Left renal pelvis (tissue), 4 donors: Measurements from ENCODE around the gene TNFSF8. TPM values are rescaled to one million over a fixed set of nuclear protein-coding genes. Genes with fewer than 3 reads are reported as not detected.

ENCODE experiments used
- DNase-seq, 4 donors: peaks; one replicate each; pipeline ENCODE4 v3.0.0-alpha.2; 2013; ENCODE audit warnings: low read depth in 4 of 4, low spot score in 3 of 4
- polyA plus RNA-seq, 4 donors: library from polyadenylated mRNA; unstranded; fragments of 120-200 nt; gene quantifications; one replicate each; pipeline ENCODE4 v1.2.1, GENCODE V29; 2013; ENCODE audit not compliant: insufficient read length in 4 of 4

The TNFSF8 gene
- polyA plus RNA-seq, 4 donors, result 0.41 to 1.1 (median 0.69) TPM

- DNase-seq, result no peak
Measured at GRCh38 chr9:114937516-114937915, 7.1 kb upstream of the TNFSF8 start.

DNA sequence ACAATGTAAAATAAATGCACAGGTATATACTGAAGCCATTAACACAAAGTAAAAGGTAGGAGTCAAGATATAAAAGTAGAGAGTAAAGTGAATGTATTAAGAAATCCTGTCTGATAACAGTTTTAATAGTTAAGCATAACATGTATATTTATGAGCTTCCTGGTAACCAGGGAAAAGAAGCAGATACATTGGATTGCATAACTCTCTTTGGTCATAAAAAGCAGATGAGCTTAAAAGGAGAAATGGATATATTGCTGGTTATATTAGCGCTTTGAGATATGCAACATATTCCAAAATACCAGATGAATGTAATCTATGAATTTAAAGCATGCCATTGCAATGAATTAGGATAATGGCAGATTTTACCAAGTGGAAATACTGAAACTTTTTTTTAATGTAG lies 6.2 kb upstream of the TNFSF8 start:
- no peak for DNase-seq

DNA sequence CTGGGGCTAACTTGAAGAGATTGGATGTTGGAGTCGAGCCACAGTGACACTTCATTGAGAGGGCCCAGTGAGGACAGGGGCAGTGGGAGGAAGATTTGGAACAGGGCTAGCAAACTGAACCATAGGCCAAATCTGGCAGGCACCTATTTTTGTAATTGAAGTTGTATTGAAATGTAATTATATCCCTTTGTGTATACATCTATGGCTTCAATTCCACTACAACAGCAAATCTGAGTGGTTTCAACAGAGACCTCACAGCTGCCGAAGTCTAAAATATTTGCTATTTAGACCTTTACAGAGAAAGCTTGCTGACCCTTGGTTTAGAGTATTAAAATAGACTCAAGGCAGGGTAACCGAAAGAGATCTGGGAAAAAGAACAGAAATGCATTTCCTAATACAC lies 4.7 kb upstream of the TNFSF8 start:
- no peak for DNase-seq

DNA sequence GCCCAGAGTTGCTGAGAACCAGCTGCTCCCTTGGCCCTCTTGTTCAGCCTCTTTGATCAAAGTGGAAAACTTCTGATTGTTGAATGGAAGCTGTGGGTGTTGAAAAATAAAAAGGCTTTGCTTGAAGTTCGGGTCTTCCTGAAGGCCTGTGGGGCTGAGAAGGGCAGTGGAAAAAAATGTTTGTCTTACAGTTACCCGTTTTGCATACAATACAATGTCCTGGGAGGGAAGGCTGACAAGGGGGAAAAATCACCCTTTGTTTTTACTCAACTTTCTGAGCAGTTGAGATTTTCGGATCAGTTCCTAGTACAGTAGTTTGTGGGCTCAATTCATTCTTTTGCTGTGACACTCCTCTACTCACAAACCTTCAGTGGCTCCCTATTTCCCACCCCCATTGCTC lies 2.1 kb upstream of the TNFSF8 start:
- no peak for DNase-seq

DNA sequence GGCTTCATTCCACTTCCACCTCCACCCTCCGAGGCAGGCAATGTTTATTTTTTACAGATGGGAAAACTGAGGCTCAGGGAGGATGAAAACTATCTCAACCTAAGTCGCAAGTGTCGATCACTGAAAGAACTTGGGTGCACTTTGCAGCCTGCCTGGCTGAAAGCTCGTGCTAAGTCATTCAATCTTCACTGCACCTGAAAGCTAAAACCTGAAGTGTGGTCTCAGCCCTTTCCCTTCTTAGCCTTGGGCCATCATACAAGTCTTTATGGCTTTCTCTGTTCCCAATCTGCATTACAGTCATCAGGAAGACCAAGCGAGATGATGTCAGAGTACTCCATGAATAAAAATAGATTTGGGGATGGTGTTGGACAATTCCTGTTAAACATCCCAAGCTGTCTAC lies 1.0 kb upstream of the TNFSF8 start:
- no peak for DNase-seq

GRCh38 chr9:114929201-114929600 lies 1.2 kb downstream of the TNFSF8 start:
- no peak for DNase-seq

- DNase-seq, result no peak
Measured at GRCh38 chr9:114928671-114929070, 1.7 kb downstream of the TNFSF8 start.

DNA sequence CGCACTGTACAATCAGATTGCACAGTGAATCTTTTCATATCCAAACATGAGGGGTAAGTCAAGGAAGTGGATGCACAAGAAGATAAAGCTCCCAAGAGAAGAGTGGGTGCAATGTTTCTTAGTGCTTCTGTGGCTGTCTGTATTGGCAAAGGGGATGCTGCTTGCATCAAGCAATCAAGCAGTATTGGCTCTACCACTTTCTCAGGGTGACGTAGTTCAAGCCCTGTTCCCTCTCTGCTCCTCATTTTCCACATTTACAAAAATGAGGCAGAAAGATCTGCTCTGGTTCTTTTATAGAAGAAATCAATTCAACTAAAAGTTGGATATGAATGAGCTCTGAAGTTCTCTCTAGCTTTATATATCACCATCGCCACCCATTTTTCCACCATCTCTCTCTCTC lies 2.3 kb downstream of the TNFSF8 start:
- DNase-seq, result no peak

- no peak for DNase-seq
Measured at GRCh38 chr9:114925672-114926071, 4.7 kb downstream of the TNFSF8 start.

DNA sequence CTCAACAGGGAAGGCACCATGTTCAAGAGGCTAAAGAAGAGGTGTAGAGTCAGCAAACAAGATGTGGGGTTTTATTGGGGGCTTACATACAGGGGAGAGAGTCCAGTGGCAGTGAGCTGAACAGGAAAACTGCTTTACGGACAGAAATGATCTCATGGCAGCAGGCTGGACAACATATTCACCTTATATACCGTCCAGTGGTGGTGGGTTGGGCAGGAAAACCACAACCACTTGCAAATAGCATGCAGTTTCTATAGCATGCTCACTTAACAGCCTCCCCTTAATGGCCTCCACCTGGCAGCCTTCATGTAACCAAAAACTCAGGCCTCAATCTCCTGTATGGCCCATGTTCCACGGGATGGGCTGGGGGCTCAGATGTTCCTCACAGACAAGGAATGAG lies 5.4 kb downstream of the TNFSF8 start:
- no peak for DNase-seq

- no peak for DNase-seq
Measured at GRCh38 chr9:114924327-114924726, 6.1 kb downstream of the TNFSF8 start.

DNA sequence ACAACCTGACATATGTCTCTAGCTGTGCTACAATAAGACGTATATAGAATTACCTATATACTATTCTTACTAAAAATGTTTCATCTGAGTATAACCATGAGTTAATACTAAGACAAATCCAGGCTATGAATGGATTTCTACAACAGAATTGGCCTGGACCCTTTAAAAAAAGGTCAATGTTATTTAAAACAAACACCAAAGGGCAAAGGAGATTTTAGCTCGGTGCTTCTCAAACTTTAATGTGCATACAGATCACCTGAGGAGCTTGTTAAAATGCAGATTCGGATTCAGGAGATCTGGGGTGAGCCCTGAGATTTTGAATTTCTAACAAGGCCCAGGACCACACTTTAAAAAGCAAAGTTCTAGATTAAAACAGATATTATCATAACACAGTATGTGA lies 6.5 kb downstream of the TNFSF8 start:
- DNase-seq, result no peak

GRCh38 chr9:114921171-114921570 lies 9.2 kb downstream of the TNFSF8 start:
- DNase-seq, result no peak

DNA sequence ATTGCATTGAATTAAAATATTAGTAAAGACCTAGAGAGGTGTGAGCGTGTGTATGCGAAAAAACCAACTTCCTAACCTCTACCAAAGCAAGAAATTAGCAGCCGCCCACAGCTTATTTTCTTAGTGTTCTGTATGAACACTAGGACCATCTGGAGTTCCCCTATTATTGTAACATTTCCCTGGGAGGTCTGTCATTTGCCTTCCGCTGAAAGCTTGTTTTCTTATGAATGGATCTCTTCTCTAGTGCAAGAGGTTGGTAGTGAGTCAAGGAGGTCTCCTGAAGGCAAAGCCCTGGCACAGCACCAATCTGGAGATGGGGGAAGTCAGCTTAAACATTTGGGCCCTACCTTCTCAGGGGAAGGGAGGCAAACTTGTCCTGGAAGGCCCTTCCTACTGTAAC lies 10.8 kb downstream of the TNFSF8 start:
- DNase-seq, result no peak

GRCh38 chr9:114916481-114916880 lies 13.9 kb downstream of the TNFSF8 start:
- no peak for DNase-seq

GRCh38 chr9:114914139-114914538 lies 16.3 kb downstream of the TNFSF8 start:
- DNase-seq, result no peak

GRCh38 chr9:114913656-114914055 lies 16.7 kb downstream of the TNFSF8 start:
- DNase-seq, result no peak

- DNase-seq, result no peak
Measured at GRCh38 chr9:114913217-114913616, 17.2 kb downstream of the TNFSF8 start.

DNA sequence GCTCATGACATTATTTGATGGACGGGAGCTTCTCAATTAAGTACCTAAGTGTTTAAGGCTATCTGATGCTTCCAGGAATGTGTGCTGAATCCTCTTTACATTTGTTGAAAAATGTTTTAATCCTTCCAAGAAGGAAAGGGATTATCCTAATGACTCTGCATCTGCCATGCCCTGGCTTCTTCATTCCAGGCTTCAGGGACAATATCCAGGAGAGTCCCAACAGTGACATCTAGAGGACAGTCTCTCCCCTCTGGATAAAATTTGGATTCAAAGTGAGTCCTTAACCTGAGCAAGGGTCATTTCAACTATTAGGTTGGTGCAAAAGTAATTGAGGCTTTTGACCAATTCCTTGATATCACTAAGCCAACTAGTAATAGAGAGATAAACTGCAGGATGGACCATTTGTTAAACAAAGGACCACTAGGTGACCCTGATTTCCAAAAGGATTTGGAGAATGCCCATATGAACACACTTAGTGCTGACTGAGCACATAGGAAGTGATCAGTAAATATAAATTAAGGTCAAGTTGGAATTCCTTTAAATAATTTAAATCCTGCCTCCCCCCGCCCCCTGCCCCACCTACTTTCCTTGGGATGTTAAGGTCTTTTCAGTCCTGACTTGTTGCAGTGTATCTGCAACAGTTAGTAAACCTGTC lies 19.1 kb downstream of the TNFSF8 start:
- DNase-seq, result peak in 3 of 4 donors; percentile 24 to 42 (median 37)

- no peak for DNase-seq
Measured at GRCh38 chr9:114910541-114910940, 19.9 kb downstream of the TNFSF8 start.

- DNase-seq, result no peak
Measured at GRCh38 chr9:114909661-114910060, 20.7 kb downstream of the TNFSF8 start.

GRCh38 chr9:114908805-114909448 lies 21.5 kb downstream of the TNFSF8 start:
- no peak for DNase-seq
